A549 (cell line): Measurements from ENCODE around the gene ERMARD.

Source experiments
- CEBPB ChIP-seq, 2 experiments: fragments of >200 bp in 1 of 2; sonication (Bioruptor Twin) in 1 of 2; formaldehyde crosslinking in 1 of 2; IDR thresholded peaks; 2 replicates each; pipeline ENCODE4 v1.6.1; 2012 to 2016
- CHD4 ChIP-seq: fragments of 200-600 bp; sonication (generic); IDR thresholded peaks from 2 replicates; pipeline ENCODE4 v1.6.1; 2016; ENCODE audit warnings: antibody characterized with exemption, mild to moderate bottlenecking, borderline replicate concordance
- CTCF ChIP-seq: fragments of >200 bp; sonication (Bioruptor Twin); formaldehyde crosslinking; IDR thresholded peaks from 3 replicates; pipeline ENCODE4 v1.5.1; 2016
- EHMT2 ChIP-seq: fragments of 200-600 bp; sonication (generic); IDR thresholded peaks from 2 replicates; pipeline ENCODE4 v1.6.1; 2016; ENCODE audit warnings: antibody characterized with exemption, low read depth, mild to moderate bottlenecking, moderate library complexity
- ELK1 ChIP-seq: fragments of 150-350 bp; IDR thresholded peaks from 2 replicates; pipeline ENCODE4 v1.6.1; 2014; ENCODE audit warnings: low read depth, mild to moderate bottlenecking, low read length
- EP300 ChIP-seq, 2 experiments: fragments of >200 bp; sonication (Bioruptor Twin); formaldehyde crosslinking; IDR thresholded peaks; 2 replicates in 1 of 2; 3 replicates in 1 of 2; pipeline ENCODE4 v1.6.1; 2016 to 2017
- MAFK ChIP-seq: fragments of 450-650 bp; IDR thresholded peaks from 2 replicates; pipeline ENCODE4 v1.6.1; 2014; ENCODE audit not compliant: partially characterized antibody
- MYC ChIP-seq: IDR thresholded peaks from 2 replicates; pipeline ENCODE4 v1.6.1; 2012; ENCODE audit warnings: mild to moderate bottlenecking, inconsistent platforms, low read length, improper control_type of control experiment, borderline replicate concordance
- NPAS2 ChIP-seq: fragments of 250-450 bp; sonication (Bioruptor Pico); IDR thresholded peaks from 2 replicates; pipeline ENCODE4 v1.8.0; 2022; ENCODE audit warnings: mild to moderate bottlenecking, moderate library complexity, borderline replicate concordance
- POLR2A ChIP-seq: IDR thresholded peaks from 2 replicates; pipeline ENCODE4 v1.6.1; 2012; ENCODE audit warnings: mild to moderate bottlenecking, low read length
- POLR2AphosphoS2 ChIP-seq: conservative IDR thresholded peaks from 2 replicates; pipeline ENCODE4 v1.6.1; 2012; ENCODE audit warnings: low read length, improper control_type of control experiment, inconsistent platforms
- RCOR1 ChIP-seq: fragments of 150-350 bp; IDR thresholded peaks from 2 replicates; pipeline ENCODE4 v1.6.1; 2014; ENCODE audit warnings: antibody characterized with exemption, low read length, low read depth
- RFX5 ChIP-seq: fragments of 450-650 bp; IDR thresholded peaks from 2 replicates; pipeline ENCODE4 v1.7.1; 2014; ENCODE audit warnings: antibody characterized with exemption, mild to moderate bottlenecking, moderate library complexity
- SREBF2 ChIP-seq: fragments of 450-650 bp; IDR thresholded peaks from 2 replicates; pipeline ENCODE4 v1.6.1; 2014; ENCODE audit warnings: mild to moderate bottlenecking, moderate library complexity

GRCh38 chr6:169776379-169776778 lies 25.0 kb downstream of the ERMARD start:
- TF ChIP-seq POLR2A = no peak
- TF ChIP-seq POLR2AphosphoS2 = no peak
- TF ChIP-seq CEBPB (IDR thresholded peaks at IDR 0.05) = no peak
- TF ChIP-seq CTCF = no peak
- no peak for TF ChIP-seq EP300 (IDR thresholded peaks at IDR 0.05)
- TF ChIP-seq CHD4 = no peak
- no peak for TF ChIP-seq ELK1
- no peak for TF ChIP-seq RCOR1
- no peak for TF ChIP-seq MYC
- no peak for TF ChIP-seq RFX5
- TF ChIP-seq SREBF2 = no peak
- no peak for TF ChIP-seq MAFK
- no peak for TF ChIP-seq NPAS2 (CRISPR knock-in tag)
- no peak for TF ChIP-seq EHMT2
